CD4-positive, alpha-beta T cell treated with Interleukin-12 subunit alpha and Interleukin-12 subunit beta, for 1 hour (primary cell): ENCODE measurements around the gene CACNA1B.
"Not testable (repeated sequence)": the region's sequence is repeated elsewhere in the genome, so short reads cannot be mapped to it uniquely, and the experiment has no call there.

ENCODE experiments used
- DNase-seq: peaks from one replicate; pipeline ENCODE4 v3.0.0-alpha.2; 2020

The CACNA1B gene

GRCh38 chr9:137890768-137891587 is 13.4 kb downstream of the CACNA1B start:
- not testable (repeated sequence) for DNase-seq

DNA sequence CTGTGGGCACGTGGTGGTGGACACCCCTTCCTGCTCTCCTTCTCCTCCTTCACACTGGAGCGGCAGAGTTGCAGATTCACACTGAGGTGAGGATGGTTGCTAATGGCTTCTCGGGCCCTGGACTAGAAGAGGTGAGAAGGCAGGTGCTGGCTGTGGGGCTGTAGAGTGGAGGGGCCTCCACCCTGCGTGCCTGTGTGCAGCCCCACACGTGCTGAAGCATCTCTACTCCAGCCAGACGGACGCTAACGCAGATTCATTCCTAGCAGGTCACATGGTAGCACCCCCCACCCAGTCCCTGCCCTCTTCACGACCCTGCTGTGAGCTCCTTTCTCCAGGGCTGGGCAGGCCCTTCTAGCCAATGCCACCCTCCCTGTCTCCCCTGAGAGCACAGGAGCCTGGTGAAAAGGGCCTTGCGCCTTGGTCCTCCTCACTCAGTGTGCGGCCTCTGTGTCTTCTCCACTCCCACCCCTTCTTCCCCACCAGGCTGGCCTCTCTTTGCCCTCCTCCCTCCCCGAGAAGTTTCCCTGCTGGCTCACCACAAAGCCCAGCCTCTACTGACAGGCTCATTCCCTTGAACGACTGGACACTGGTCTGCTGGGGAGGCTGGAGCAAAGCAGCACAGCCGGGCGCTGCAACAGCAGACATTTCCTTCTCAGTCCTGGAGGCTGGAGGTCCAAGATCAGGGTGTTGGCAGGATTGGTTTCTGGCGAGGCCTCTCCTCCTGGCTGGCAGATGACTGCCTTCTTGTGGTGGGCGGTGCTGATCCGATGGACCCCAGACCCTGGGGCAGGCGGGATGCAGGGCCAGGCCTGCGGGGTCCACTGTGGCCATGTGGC is 14.2 kb downstream of the CACNA1B start:
- DNase-seq, result no peak

GRCh38 chr9:137892424-137893191 is 15.0 kb downstream of the CACNA1B start:
- no peak for DNase-seq

GRCh38 chr9:137893670-137894069 is 16.1 kb downstream of the CACNA1B start:
- DNase-seq, result no peak

DNA sequence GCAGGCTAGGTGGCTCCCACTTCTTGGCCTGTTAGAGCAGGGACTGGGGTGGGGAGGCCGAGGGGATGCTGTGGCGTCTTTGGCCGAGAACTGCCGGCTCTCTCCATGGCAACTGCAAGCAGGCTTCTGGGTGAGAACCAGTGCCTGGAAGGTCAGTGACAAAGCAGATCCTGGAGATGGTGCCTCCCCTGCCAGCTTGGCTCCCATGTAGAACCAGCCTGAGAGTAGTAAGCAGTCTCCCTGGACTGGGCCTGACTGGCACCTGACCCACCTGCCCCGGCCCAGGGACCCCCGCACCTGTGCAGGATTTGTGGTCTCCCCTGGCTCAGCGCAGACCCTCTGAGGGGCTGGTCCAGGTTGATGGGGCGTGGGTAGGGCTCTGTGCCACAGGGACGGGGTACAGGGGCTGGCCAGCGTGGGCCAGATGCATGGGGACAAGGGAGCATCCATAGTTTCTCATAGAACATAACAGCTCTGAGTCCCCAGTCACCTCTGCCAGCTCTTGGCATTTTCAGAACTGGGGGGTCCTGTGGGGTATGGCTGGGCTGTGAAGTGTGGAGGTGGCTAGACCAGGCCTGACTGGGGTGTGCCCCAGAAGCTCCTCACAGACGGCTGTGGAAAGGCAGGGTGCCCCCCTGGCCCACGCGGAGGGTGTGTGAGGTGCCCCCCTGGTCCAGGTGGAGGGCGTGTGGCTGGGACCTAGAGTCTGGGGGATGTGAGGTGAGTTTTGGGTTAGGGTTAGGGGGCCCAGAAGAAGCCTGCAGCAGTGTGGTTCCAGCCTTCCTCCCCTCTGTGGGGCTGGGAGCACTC is 22.2 kb downstream of the CACNA1B start:
- DNase-seq, result no peak

- no peak for DNase-seq
Measured at GRCh38 chr9:137900584-137901310, 23.2 kb downstream of the CACNA1B start.

- DNase-seq, result no peak
Measured at GRCh38 chr9:137902646-137903045, 25.1 kb downstream of the CACNA1B start.

- no peak for DNase-seq
Measured at GRCh38 chr9:137905740-137906139, 28.2 kb downstream of the CACNA1B start.

DNA sequence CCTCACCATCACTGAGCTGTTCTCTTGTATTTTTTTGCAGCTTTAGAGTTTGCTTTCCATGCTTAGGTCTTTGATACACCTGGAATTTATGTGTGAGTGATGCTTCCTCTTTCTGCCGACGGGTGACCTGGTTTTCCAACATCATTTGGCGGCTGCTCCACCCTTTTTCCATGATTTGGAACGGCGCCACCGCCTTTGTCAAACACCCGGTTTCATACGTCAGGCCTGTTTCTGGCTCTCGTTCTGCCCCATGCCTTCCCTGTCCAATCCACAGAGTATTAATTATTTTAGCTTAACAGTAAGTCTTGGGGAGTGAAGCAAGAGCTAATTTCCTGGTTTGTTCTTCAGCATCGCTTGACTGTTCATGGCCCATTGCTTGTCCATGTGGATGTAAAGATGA is 30.2 kb downstream of the CACNA1B start:
- DNase-seq, result no peak

- DNase-seq, result no peak
Measured at GRCh38 chr9:137912671-137913070, 35.1 kb downstream of the CACNA1B start.

DNA sequence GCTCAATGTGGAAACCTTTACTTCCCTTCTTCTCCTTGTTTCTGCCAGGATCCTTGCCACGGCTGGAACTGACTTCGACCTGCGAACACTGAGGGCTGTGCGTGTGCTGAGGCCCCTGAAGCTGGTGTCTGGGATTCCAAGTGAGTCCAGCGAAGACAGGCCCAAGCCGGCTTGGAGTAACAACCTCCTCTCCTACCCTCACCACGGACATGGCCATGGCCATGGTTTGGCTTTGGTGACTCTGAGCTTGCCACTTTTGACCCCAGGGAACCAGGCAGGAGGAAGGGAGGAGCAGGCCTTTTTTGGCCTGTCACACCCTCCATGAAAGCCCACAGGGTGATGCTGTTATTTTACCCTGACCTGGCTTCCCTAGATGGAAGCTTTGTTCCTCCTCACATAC is 35.5 kb downstream of the CACNA1B start:
- DNase-seq, result no peak

DNA sequence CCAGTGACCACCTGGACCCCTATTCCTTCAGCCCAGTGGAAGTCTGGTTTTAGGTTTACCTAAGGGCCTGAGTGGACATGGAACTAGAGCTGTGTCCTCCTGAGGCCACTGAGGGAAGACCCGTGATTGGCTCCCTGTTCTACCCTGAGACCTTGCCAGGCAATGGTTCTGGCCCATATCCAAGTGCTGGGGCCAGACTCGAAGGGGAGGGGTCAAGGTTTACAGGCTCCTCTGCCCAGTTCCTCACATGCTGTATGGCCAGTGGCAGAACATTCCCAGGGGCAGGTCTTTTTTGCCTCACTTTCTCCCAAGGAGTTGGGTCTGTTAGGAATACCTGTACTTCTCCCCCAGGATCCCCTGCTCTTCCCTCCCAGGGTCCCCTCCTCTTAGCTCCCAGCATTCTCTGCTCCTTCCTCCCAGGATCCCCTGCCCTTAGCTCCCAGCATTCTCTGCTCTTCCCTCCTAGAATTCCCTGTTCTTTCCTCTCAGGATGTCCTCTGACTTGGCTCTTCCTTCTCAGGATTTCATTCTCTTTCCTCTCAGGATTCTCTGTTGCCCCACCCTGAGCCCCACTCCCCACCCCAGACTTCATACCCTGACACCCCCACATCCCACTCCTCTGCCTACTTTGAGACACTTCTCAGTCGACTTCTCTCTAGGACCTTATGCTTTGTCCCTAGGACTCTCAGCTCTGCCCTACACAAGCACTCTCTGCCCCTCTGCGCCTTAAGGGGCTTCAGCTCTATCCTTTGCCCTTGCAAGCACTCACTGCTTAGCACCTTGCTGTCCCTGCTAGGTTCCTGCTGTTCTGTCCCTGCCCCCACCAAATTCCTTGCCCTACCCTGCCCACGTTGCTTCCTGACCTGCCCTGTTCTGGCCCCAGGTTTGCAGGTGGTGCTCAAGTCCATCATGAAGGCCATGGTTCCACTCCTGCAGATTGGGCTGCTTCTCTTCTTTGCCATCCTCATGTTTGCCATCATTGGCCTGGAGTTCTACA is 36.5 kb downstream of the CACNA1B start:
- no peak for DNase-seq

GRCh38 chr9:137916540-137916939 is 39.0 kb downstream of the CACNA1B start:
- no peak for DNase-seq

GRCh38 chr9:137917116-137917515 is 39.5 kb downstream of the CACNA1B start:
- DNase-seq, result no peak

- no peak for DNase-seq
Measured at GRCh38 chr9:137917795-137918194, 40.2 kb downstream of the CACNA1B start.

GRCh38 chr9:137918331-137919094 is 40.9 kb downstream of the CACNA1B start:
- no peak for DNase-seq

- DNase-seq, result no peak
Measured at GRCh38 chr9:137919095-137919465, 41.5 kb downstream of the CACNA1B start.

- DNase-seq, result no peak
Measured at GRCh38 chr9:137919649-137920141, 42.1 kb downstream of the CACNA1B start.

DNA sequence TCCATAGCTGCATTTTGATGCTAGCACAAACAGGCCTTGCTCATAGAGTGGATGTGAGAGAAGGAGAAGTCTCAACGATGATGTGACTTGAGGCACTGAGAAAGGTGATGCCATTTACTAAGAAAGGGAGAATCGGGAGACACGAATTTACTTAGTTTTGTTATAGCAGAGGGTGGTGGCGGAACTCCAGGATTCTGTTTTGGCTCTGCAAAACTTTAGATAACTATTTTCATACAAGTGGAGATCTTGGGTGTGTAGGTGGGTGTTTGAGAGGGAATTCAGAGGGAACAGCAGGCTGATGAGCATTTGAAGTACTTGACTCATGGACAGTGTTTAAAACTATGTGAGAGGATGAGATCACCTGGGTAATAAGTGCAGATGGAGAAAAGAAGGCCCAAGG is 43.2 kb downstream of the CACNA1B start:
- no peak for DNase-seq
